GM19395 (cell line): ENCODE results near the gene DST.
"Not testable (repeated sequence)": the region's sequence is repeated elsewhere in the genome, so short reads cannot be mapped to it uniquely, and the experiment has no call there.

Source experiments
- ATAC-seq: cut with Tn5 transposase; IDR thresholded peaks from one replicate; pipeline ENCODE4 v1.9.1; 2021; ENCODE audit warnings: mild to moderate bottlenecking, moderate library complexity; ENCODE audit not compliant: unreplicated experiment

DST gene

DNA sequence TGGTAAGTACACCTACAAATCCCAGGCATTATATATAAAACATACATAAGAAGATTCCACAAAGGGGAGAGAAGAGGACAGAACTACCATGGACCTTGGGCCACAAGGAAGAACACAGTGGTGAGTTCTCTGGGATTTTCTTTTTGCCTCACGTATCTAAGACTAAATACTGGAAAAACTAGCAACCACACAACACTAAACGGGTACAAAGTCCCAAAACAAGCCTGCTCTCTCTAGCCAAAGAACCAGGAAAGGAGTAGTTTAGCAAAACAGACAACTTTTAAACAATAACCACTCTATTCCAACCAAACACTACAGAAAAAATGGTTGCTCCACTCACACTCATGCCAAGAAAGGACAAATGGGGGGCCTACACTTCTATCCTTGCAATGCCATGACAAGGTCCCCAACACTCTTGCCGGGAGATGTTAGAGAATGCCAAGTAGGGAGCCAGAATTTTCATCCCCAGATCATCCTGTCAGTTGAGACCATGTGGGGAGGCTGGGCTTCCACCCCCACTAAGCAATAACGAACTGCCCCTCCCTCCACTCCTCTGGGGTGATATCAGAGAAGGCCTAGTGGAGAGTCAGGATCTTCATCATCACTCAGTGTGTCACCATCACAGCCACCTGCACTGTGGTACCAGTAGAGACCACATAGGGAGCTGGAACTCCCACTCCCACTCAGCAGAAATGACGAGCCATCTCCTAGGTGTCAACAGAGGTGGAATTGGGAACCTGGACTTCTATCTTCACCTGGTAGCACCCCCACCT is 123.5 kb downstream of the DST start:
- ATAC-seq = no peak

- no peak for ATAC-seq
Measured at GRCh38 chr6:56517155-56517745, 125.4 kb downstream of the DST start.

DNA sequence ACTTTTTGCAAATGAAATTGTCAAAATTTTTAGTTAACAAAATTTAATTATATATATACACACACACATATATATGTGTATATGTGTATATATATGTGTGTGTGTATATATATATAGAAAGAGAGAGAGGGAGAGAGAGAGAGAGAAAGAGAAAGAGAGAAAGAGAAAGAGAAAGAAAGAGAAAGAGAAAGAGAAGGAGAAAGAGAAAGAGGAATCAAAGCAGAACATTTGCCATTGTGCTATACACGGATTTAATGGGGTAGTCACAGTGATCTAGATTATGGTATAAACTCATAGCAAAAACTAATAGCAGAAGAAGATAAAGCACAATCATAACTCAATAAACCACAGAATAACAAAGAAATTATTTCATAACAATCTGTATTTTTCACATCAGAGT is 126.7 kb downstream of the DST start:
- ATAC-seq = no peak

DNA sequence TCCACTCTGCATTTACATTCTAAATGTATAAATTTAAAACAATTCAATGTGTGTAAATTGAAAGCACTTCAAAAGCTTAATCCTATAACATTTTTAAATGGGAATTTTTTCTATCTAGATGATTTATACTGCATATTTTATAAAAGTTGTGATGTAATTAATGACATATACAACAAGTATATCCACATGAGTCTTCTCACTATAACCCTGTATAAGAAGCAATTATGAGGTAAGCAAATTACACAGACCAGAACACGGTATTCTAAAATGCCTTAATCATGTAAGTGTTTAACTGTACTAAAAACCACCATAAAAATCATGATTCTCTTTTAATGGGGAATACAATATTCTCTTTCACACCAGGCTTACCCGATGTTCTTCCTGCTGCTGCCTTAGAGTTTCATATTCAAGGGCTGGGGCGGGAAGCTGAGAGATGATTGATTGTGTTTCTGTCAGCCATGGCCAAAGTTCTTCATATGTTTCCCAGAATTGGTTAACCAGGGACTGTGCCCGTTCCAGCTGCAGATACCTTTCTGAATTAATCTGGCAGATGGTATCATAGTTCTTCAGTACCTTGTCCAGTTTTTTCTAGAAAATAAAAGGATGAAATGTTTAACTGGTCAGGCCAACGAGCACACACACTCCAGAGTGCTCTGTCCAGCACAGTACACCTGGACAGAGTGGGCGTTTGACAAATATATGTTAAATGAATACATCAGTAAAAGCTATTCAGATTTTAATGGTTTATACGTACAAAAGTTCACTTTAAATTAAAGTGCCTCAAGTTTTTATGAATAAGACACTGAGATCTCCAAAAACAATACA is 127.4 kb downstream of the DST start:
- ATAC-seq = no peak

GRCh38 chr6:56514395-56514794 is 128.3 kb downstream of the DST start:
- no peak for ATAC-seq

GRCh38 chr6:56513631-56514030 is 129.1 kb downstream of the DST start:
- ATAC-seq = no peak

- ATAC-seq = no peak
Measured at GRCh38 chr6:56511591-56511990, 131.1 kb downstream of the DST start.

DNA sequence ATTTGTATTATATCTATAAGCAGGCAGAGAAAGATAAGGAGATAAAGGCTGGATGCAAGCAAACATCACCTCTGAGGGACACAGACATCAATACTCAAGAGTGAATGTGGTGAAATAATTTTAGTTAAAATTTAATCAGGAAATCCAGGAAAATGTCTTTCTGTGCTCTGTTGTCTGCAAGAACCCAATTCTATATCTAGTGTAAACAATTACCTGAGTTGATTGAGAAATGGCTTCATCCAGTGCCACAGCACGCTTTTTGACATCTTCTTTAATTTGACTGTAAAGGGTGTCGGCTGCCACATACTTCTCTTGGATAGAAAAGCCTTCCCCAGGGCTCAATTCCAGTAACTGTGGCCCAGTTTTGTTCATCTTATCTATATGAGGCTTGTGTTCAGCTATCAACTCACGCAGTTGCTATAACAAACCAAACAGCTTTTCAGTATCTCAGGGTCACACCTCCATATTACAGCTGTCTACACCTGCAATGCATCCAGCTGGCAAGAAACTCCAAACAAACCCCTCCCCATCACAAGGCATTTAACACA is 131.6 kb downstream of the DST start:
- ATAC-seq = no peak

- ATAC-seq = no peak
Measured at GRCh38 chr6:56509031-56509430, 133.7 kb downstream of the DST start.

DNA sequence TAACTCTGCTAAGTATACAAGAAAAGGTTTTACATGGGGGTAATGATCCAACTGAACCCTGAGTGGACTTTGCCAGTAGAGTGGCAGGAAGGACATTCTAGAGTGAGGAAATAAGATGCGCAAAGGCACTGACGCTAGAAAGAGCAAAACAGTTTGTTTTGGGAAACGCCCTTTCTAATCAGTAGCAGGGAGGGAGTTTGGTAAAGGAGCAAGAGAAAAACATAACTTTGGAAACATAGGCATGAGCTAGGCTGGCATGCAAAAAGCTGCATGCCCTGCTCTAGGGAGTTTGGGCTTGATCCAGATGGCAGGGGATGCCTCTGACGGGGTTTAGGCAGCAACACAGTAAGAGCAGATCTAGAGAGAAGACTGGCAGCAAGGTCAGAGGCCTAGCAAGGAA is 135.2 kb downstream of the DST start:
- ATAC-seq = no peak

DNA sequence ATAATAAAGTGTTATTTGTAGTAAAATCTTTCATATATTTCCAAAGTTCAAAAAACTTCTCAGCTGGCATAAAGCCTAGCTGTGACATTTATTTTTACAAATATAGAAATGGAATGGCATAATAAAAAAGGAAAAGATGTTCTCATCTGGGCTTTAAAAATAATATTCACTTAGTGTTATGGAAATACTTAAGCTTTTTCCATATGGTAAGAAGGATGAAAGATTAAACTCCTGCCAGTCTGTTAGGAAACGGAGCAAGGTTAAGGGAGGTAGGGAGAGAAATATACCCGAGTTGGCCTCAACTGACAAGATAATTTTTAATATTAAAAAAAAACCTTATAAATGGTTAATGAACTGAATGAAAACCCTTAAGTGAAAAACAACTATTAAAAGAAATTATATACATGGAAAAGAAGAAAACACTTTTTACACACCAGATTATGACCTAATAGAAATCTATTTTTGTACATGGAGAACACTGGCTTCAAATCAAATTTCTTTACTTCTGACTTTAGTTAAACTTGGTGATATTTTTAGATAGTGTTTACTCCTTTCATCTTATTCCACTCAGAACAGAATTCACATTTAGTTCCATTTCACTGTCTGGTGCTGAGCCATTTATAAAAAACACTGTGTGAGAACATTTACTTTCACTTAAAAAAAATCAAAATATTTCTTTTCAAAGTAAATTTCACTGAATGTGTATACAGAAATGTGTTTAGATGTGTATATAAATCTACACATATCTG is 137.0 kb downstream of the DST start:
- no peak for ATAC-seq

- no peak for ATAC-seq
Measured at GRCh38 chr6:56501993-56502392, 140.7 kb downstream of the DST start.

DNA sequence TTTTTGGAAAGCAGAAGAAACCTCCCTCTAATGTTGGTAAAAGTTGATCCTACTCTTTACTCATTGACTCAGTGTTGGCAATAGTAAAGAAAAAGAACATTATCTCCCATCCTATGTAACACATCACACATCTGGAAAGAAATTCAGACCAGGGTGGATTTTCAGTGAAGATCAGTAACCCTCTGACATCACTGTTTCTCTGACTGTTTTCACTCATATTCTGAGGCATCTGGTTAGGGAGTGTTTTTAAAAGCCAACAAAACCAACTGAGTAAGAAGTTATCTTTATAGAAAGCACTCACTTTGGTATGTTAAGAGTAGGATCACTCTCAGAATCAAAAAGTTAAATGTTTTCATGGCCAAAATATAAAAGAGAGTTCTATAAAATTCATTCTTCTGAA is 143.6 kb downstream of the DST start:
- no peak for ATAC-seq

GRCh38 chr6:56497691-56498090 is 145.0 kb downstream of the DST start:
- no peak for ATAC-seq

DNA sequence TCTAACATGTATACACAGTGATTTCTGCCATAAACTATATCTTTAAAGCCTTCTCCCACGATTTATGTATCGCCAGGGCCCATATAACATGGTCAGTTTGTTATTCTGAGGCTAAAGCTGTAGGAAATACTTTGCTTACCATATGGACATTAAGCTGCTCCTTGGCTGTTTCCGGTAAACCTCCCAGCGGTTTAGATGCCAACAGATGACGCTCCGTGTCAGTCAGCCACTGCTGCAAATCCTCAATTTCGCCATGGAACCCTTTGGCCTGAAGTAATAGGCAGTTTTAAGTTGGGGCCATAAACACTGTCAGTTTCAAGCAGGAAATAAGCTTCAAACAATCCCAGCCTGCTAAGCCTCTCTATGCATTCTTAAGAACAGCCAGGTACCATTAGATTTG is 145.4 kb downstream of the DST start:
- no peak for ATAC-seq

GRCh38 chr6:56496650-56497049 is 146.0 kb downstream of the DST start:
- not testable (repeated sequence) for ATAC-seq

GRCh38 chr6:56495654-56496053 is 147.0 kb downstream of the DST start:
- ATAC-seq = no peak

- no peak for ATAC-seq
Measured at GRCh38 chr6:56491606-56492328, 150.9 kb downstream of the DST start.

DNA sequence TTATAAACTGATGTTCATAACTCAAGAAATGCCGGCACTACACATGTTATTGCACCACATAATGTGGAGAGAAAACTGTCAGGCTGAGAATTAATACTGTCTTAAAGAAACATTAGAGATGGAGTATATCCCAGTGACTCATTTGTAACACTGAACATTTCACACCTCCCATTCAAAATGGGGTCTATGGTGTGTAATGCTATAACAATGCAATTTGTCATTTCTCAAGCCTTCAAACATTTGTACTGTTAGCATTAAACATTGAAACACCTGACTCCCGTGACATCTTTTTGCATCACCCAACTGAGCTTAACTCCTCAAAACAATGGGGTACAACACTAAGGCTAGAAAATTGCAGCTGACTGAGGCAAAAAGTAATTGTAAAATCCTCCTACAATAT is 151.7 kb downstream of the DST start:
- ATAC-seq = no peak

DNA sequence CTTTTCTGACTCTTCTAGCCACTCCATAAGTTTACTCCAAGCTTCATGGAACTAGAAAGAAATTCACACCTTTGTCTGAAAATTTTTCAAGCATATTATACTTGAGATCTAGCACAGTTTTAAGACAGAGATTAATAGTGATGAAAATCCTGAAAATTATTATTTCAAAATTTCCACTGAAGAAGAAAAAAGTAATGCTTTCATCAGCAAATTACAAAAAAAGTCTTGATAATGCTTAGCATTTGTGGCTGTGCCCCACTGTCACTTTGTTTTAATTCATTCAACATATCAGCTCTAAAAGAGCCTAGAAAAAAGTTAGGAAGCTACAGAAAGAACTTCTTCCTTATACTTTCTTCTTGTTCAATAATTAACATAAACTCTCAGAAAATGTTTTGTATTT is 153.1 kb downstream of the DST start:
- no peak for ATAC-seq
